Osteoblast (primary cell): ENCODE results near the gene CKAP2L. TPM values are rescaled to one million over a fixed set of nuclear protein-coding genes. Genes with fewer than 3 reads are reported as not detected.
"Not testable (repeated sequence)": the region's sequence is repeated elsewhere in the genome, so short reads cannot be mapped to it uniquely, and the experiment has no call there.

Experiments
- DNase-seq: peaks from one replicate; pipeline ENCODE4 v3.0.0; 2011; ENCODE audit warnings: low spot score, mixed read lengths; ENCODE audit not compliant: insufficient read length; ENCODE audit errors: missing footprints
- H2AFZ ChIP-seq: 2 replicates; pipeline ENCODE4 v1.6.0; 2011; ENCODE audit warnings: mild to moderate bottlenecking, low read length
- H3K27ac ChIP-seq: 2 replicates; pipeline ENCODE4 v1.5.1; 2011; ENCODE audit warnings: mild to moderate bottlenecking, low read depth, low read length, moderate library complexity
- H3K27me3 ChIP-seq: 2 replicates; pipeline ENCODE4 v1.6.0; 2012; ENCODE audit warnings: mild to moderate bottlenecking, control low read depth, inconsistent platforms, low read length, moderate library complexity; ENCODE audit not compliant: insufficient read depth
- H3K36me3 ChIP-seq: 2 replicates; pipeline ENCODE4 v1.5.1; 2011; ENCODE audit warnings: mild to moderate bottlenecking, low read length, control low read depth, moderate library complexity; ENCODE audit not compliant: insufficient read depth
- H3K4me1 ChIP-seq: 2 replicates; pipeline ENCODE4 v1.5.1; 2011; ENCODE audit warnings: mild to moderate bottlenecking, low read length, control low read depth, moderate library complexity; ENCODE audit not compliant: insufficient read depth
- H3K4me2 ChIP-seq: 2 replicates; pipeline ENCODE4 v1.6.0; 2011; ENCODE audit warnings: mild to moderate bottlenecking, low read length; ENCODE audit not compliant: insufficient read depth
- H3K4me3 ChIP-seq: fragments of 200-600 bp; sonication (generic); 3 replicates; pipeline ENCODE4 v1.5.1; 2012; ENCODE audit warnings: mild to moderate bottlenecking, low read length, inconsistent platforms; ENCODE audit not compliant: insufficient read depth
- H3K79me2 ChIP-seq: 2 replicates; pipeline ENCODE4 v1.6.0; 2012; ENCODE audit warnings: mild to moderate bottlenecking, low read length, control low read depth, inconsistent platforms; ENCODE audit not compliant: insufficient read depth
- H3K9me3 ChIP-seq: 2 replicates; pipeline ENCODE4 v1.5.1; 2011; ENCODE audit warnings: low read depth, low read length, control low read depth
- H4K20me1 ChIP-seq: 2 replicates; pipeline ENCODE4 v1.6.0; 2012; ENCODE audit warnings: mild to moderate bottlenecking, low read length, control low read depth; ENCODE audit not compliant: insufficient read depth
- total RNA-seq: library from RNA; depleted of rRNA; stranded (reverse); fragments of >200 nt; gene quantifications from 2 replicates; pipeline ENCODE4 v1.2.3, GENCODE V29; 2012
- TF ChIP-seq, protein P1 (sequence below): IDR thresholded peaks from 2 replicates; pipeline ENCODE4 v1.5.1; 2011; ENCODE audit warnings: mild to moderate bottlenecking, low read depth, low read length, moderate library complexity; ENCODE audit errors: extremely low read depth

The CKAP2L gene
- total RNA-seq, 1 donor = 1.1 TPM

DNA sequence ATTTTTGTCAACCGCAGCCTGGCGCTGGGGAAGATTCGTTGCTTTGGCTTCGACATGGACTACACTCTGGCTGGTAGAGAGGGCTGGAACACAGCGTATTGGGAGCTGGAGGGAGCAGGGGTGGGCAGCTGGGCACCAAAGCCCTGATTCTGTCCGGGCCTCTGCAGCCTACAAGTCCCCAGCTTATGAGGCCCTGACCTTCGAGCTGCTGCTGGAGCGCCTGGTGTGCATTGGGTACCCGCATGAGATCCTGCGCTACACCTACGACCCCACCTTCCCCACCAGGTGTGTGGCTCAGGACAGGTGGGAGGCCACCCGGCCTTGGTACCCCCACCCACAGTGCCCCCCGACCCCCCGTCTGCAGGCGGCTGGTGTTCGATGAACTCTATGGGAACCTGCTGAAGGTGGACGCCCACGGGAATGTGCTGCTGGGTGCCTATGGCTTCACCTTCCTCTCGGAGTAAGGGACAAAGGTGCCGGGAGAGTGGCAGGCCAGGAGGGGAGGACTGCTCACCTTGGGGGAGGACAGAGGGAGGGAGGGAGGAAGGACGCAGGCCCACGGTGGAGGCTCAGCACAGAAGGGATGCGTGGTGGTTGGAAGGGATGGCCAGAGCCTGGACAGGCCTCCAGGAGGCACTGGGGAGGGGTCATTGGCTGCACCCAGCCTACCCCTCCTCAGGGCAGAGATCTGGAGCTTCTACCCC lies 42.4 kb downstream of the CKAP2L start:
- no peaks in the 10 kb centered on the region for H3K4me1 ChIP-seq
- TF ChIP-seq, protein P1, sequence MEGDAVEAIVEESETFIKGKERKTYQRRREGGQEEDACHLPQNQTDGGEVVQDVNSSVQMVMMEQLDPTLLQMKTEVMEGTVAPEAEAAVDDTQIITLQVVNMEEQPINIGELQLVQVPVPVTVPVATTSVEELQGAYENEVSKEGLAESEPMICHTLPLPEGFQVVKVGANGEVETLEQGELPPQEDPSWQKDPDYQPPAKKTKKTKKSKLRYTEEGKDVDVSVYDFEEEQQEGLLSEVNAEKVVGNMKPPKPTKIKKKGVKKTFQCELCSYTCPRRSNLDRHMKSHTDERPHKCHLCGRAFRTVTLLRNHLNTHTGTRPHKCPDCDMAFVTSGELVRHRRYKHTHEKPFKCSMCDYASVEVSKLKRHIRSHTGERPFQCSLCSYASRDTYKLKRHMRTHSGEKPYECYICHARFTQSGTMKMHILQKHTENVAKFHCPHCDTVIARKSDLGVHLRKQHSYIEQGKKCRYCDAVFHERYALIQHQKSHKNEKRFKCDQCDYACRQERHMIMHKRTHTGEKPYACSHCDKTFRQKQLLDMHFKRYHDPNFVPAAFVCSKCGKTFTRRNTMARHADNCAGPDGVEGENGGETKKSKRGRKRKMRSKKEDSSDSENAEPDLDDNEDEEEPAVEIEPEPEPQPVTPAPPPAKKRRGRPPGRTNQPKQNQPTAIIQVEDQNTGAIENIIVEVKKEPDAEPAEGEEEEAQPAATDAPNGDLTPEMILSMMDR = no peak
- H3K9me3 ChIP-seq = no peaks in the 10 kb centered on the region
- H3K36me3 ChIP-seq = no peaks in the 10 kb centered on the region
- no peaks in the 10 kb centered on the region for H3K79me2 ChIP-seq
- no peak overlapping the region for H2AFZ ChIP-seq
- H4K20me1 ChIP-seq = no peaks in the 10 kb centered on the region
- H3K27ac ChIP-seq = no peak overlapping the region
- no peaks in the 10 kb centered on the region for H3K27me3 ChIP-seq
- no peak for DNase-seq
- H3K4me2 ChIP-seq = no peak overlapping the region
- H3K4me3 ChIP-seq = no peak overlapping the region

DNA sequence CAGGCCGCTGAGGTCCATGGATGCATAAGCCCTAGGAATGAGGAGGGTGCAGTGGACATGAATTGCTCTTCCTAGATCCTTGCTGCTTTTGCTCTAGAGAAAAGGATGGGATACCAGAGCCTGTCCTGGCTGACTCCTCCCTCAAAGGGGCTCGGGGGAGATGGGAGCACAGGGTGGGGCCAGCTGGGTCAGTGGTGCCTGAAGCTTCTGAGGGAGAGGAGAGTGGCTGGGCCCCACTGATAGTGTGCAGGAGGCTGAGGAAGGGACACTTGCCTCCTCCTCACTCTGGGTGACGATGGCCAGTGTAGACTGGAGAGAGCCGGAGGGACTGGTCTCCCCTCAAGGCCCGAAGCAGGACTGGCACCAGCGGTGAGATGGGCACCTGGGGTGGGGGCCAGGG lies 43.6 kb downstream of the CKAP2L start, which contains the start of gene NT5DC4:
NT5DC4 (plus strand) TSS at position 236 of the 400 bp plus-strand sequence; CDS start at position 296, 60 bp downstream.
- DNase-seq = no peak
- Histone ChIP-seq H3K4me2 (no peak within 1 kb of the TSS), H3K27ac (no peak within 1 kb of the TSS), H2AFZ (no peak within 1 kb of the TSS), H3K79me2 (no peaks in the 10 kb centered on the region), H4K20me1 (no peaks in the 10 kb centered on the region), H3K9me3 (no peaks in the 10 kb centered on the region), H3K4me1 (no peaks in the 10 kb centered on the region), H3K36me3 (no peaks in the 10 kb centered on the region), H3K4me3 (no peak within 1 kb of the TSS), H3K27me3 (no peaks in the 10 kb centered on the region)
- TF ChIP-seq, protein P1 = no peak

DNA sequence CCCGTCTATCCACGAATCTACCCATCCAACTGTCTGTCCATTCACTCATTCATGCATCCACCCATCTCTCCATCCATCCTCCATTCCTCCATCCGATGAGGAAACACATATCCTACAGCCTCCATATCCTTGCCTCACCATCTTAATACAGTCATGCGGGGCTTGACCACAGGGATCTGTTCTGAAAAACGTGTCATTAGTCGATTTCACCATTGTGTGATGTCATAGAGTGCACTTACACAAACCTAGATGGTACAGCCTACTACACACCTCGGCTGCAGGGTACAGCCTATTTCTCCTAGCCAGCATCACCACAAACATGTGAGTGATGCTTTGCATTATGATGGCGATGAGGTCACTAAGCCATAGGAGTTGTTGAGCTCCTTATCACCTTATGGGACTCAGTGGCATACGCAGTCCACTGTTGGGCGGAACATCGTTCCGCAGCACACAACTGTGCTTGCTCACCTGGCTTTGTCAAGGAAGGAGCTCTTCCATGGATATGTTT lies 45.5 kb downstream of the CKAP2L start:
- TF ChIP-seq, protein P1 = no peak
- Histone ChIP-seq H3K36me3 (no peaks in the 10 kb centered on the region), H3K9me3 (no peaks in the 10 kb centered on the region), H2AFZ (no peak overlapping the region), H3K4me3 (no peak overlapping the region), H3K27ac (no peak overlapping the region), H3K4me2 (no peak overlapping the region), H3K27me3 (no peaks in the 10 kb centered on the region), H3K4me1 (peaks cover 4% of the 10 kb centered on the region), H4K20me1 (no peaks in the 10 kb centered on the region), H3K79me2 (no peaks in the 10 kb centered on the region)
- DNase-seq = no peak

DNA sequence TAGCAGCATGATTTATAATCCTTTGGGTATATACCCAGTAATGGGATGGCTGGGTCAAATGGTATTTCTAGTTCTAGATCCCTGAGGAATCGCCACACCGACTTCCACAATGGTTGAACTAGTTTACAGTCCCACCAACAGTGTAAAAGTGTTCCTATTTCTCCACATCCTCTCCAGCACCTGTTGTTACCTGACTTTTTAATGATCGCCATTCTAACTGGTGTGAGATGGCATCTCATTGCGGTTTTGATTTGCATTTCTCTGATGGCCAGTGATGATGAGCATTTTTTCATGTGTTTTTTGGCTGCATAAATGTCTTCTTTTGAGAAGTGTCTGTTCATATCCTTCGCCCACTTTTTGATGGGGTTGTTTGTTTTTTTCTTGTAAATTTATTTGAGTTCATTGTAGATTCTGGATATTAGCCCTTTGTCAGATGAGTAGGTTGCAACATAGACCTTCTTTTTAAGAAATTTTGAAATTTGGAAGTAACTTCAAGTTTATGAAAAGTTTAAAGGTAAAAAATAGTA lies 47.5 kb downstream of the CKAP2L start:
- H3K4me1 ChIP-seq = peaks cover 19% of the 10 kb centered on the region
- not testable (repeated sequence) for H3K36me3 ChIP-seq, H3K9me3 ChIP-seq, DNase-seq, H3K27me3 ChIP-seq, H2AFZ ChIP-seq, H3K27ac ChIP-seq, H4K20me1 ChIP-seq, H3K79me2 ChIP-seq, H3K4me2 ChIP-seq, H3K4me3 ChIP-seq

DNA sequence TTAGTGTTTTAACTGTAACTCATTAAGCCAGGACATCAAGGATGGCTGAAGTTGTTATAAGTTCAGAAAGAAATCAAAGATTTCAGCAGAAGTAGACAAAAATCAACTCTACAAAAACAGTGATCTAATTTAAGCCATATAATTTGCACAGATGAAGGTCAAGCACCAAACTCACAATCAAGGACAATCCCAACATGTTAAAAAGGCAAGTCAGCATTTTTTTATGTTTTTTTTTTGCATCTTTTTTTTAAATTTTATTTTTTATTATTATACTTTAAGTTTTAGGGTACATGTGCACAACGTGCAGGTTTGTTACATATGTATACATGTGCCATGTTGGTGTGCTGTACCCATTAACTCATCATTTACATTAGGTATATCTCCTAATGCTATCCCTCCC lies 48.3 kb downstream of the CKAP2L start:
- H3K4me1 ChIP-seq = peaks cover 19% of the 10 kb centered on the region
- H3K27ac ChIP-seq, H4K20me1 ChIP-seq, H3K79me2 ChIP-seq, DNase-seq, H3K4me2 ChIP-seq, H3K9me3 ChIP-seq, H3K27me3 ChIP-seq, H3K4me3 ChIP-seq, H2AFZ ChIP-seq, H3K36me3 ChIP-seq: not testable (repeated sequence)
